Keratinocyte (primary cell): ENCODE results near the gene MAD1L1. TPM values are rescaled to one million over a fixed set of nuclear protein-coding genes. Genes with fewer than 3 reads are reported as not detected.

Source experiments
- DNase-seq: peaks from one replicate; pipeline ENCODE4 v3.0.0-alpha.2; 2011; ENCODE audit warnings: low read depth, missing footprints, low spot score
- FAIRE-seq: peaks from 2 replicates; lab custom pipeline; 2011; peaks lifted over from hg19 to GRCh38; lab: Jason Lieb, UNC
- H2AFZ ChIP-seq: 2 replicates; pipeline ENCODE4 v1.6.0; 2012; ENCODE audit warnings: low read length, control low read depth, inconsistent platforms; ENCODE audit not compliant: control insufficient read depth
- H3K27ac ChIP-seq: 2 replicates; pipeline ENCODE4 v1.5.1; 2011; ENCODE audit warnings: low read length; ENCODE audit not compliant: control insufficient read depth, insufficient read depth
- H3K27me3 ChIP-seq: 3 replicates; pipeline ENCODE4 v1.6.0; 2011; ENCODE audit warnings: low read length; ENCODE audit not compliant: control insufficient read depth, insufficient read depth; ENCODE audit errors: extremely low read depth
- H3K36me3 ChIP-seq, 2 experiments: 2 replicates in 1 of 2; 3 replicates in 1 of 2; pipeline ENCODE4 v1.5.1; 2011; ENCODE audit warnings: low read length in 2 of 2, mild to moderate bottlenecking in 1 of 2; ENCODE audit not compliant: control insufficient read depth in 2 of 2, insufficient read depth in 2 of 2; ENCODE audit errors: extremely low read depth in 1 of 2
- H3K4me1 ChIP-seq: 3 replicates; pipeline ENCODE4 v1.5.1; 2011; ENCODE audit warnings: low read length; ENCODE audit not compliant: control insufficient read depth, insufficient read depth; ENCODE audit errors: extremely low read depth
- H3K4me2 ChIP-seq: 3 replicates; pipeline ENCODE4 v1.6.0; 2011; ENCODE audit warnings: low read depth, low read length; ENCODE audit not compliant: control insufficient read depth, insufficient read depth; ENCODE audit errors: extremely low read depth
- H3K4me3 ChIP-seq, 3 experiments: fragments of 200-600 bp in 1 of 3; sonication (generic) in 1 of 3; 2 replicates in 2 of 3; 3 replicates in 1 of 3; pipeline ENCODE4 v1.5.1; 2011 to 2016; ENCODE audit warnings: low read length in 3 of 3, mild to moderate bottlenecking in 3 of 3, control low read depth in 2 of 3, inconsistent platforms in 1 of 3, low read depth in 1 of 3, mixed read lengths in 1 of 3, mixed run types in 1 of 3, moderate library complexity in 1 of 3; ENCODE audit not compliant: control insufficient read depth in 2 of 3, insufficient read depth in 2 of 3; ENCODE audit errors: extremely low read depth in 1 of 3
- H3K79me2 ChIP-seq: 2 replicates; pipeline ENCODE4 v1.6.0; 2012; ENCODE audit warnings: low read length; ENCODE audit not compliant: control insufficient read depth, insufficient read depth
- H3K9ac ChIP-seq: 3 replicates; pipeline ENCODE4 v1.6.0; 2011; ENCODE audit warnings: low read length; ENCODE audit not compliant: control insufficient read depth, insufficient read depth; ENCODE audit errors: extremely low read depth
- H3K9me1 ChIP-seq: 3 replicates; pipeline ENCODE4 v1.6.0; 2011; ENCODE audit warnings: low read length; ENCODE audit not compliant: control insufficient read depth, insufficient read depth; ENCODE audit errors: extremely low read depth
- H3K9me3 ChIP-seq: 2 replicates; pipeline ENCODE4 v1.5.1; 2012; ENCODE audit warnings: low read depth, low read length; ENCODE audit not compliant: control insufficient read depth
- H4K20me1 ChIP-seq: 3 replicates; pipeline ENCODE4 v1.6.0; 2011; ENCODE audit warnings: low read length; ENCODE audit not compliant: control insufficient read depth, insufficient read depth; ENCODE audit errors: extremely low read depth
- CTCF ChIP-seq, 3 experiments: IDR thresholded peaks in 1 of 3; conservative IDR thresholded peaks in 1 of 3; optimal IDR thresholded peaks in 1 of 3; 2 replicates in 2 of 3; 3 replicates in 1 of 3; pipeline versions ENCODE3 to v1.5.1; 2011; ENCODE audit warnings: low read length in 3 of 3, mild to moderate bottlenecking in 3 of 3, moderate library complexity in 2 of 3, control low read depth in 1 of 3, inconsistent platforms in 1 of 3; ENCODE audit not compliant: insufficient read depth in 2 of 3; ENCODE audit errors: extremely low read depth in 1 of 3
- EZH2 ChIP-seq: IDR thresholded peaks from one replicate; pipeline ENCODE4 v1.6.1; 2012; ENCODE audit warnings: inconsistent platforms, mild to moderate bottlenecking, low read length, moderate library complexity
- dilution Hi-C: fragments of 300-500 bp; cut with MboI; formaldehyde crosslinking; loops from one replicate; pipeline ENCODE4 v1.7.0; 2020; ENCODE audit warnings: low sequenced_read_pairs; ENCODE audit not compliant: extremely low pct_ligation_motif_present
- polyA plus RNA-seq, 5 experiments: library from polyadenylated mRNA; depleted of rRNA in 3 of 5; stranded (reverse) in 3 of 5; stranded (forward) in 1 of 5; unstranded in 1 of 5; fragments of >200 nt; gene quantifications; 1 replicate in 1 of 5; 2 replicates in 3 of 5; 3 replicates in 1 of 5; pipeline versions ENCODE4 v1.2.1 to v1.2.3, GENCODE V29; 2011 to 2012; ENCODE audit warnings: missing spikeins in 2 of 5, low read depth in 1 of 5, low replicate concordance in 1 of 5

The MAD1L1 gene
- polyA plus RNA-seq, 1 donor (not counting 4 experiments of a cell fraction or from before 2014, with no cell fraction given) = 18.0 TPM

DNA sequence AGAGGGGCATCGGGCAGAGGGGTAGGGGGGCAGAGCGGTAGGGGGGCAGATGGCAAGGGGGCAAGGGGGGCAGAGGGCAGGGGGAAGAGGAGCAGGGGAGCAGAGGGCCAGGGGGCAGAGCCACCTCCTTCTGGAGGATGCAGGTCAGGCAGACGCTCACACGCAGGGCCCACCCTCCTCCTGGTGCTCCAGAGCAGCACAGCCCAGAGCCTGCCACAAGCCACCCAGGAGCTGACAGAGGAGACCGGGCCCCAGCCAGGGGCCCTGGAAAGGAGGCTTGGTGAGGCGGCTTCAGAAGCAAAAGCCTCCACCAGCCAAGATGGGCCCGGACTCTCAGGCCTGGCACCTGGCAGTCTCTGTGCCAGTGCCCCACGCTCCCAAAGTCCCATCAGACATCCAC lies 13.1 kb downstream of the MAD1L1 start:
- TF ChIP-seq EZH2 (no peak), CTCF (optimal IDR thresholded peaks at IDR 0.05 in 1 of 3, IDR thresholded peaks at IDR 0.05 in 1 of 3, conservative IDR thresholded peaks at IDR 0.05 in 1 of 3; ENCODE audit: extremely low read depth in 1 of 3, insufficient read depth in 2 of 3, low read length in 3 of 3) (no peak)
- H3K27ac ChIP-seq = no peak overlapping the region
- peaks cover 9% of the 10 kb centered on the region for H3K4me1 ChIP-seq
- peaks cover 32% of the 10 kb centered on the region for H3K79me2 ChIP-seq
- no peaks in the 10 kb centered on the region for H3K9me1 ChIP-seq
- H2AFZ ChIP-seq = no peak overlapping the region
- FAIRE-seq (no peak), DNase-seq (no peak)
- no peak overlapping the region for H3K4me2 ChIP-seq
- H3K4me3 ChIP-seq = no peak overlapping the region
- no peaks in the 10 kb centered on the region for H3K27me3 ChIP-seq
- peaks cover 2% of the 10 kb centered on the region for H4K20me1 ChIP-seq
- H3K9ac ChIP-seq = no peak overlapping the region
- no peaks in the 10 kb centered on the region for H3K9me3 ChIP-seq
- dilution Hi-C loops = no loop called here
- H3K36me3 ChIP-seq = peaks cover 32 to 36% of the 10 kb centered on the region in 2 experiments

DNA sequence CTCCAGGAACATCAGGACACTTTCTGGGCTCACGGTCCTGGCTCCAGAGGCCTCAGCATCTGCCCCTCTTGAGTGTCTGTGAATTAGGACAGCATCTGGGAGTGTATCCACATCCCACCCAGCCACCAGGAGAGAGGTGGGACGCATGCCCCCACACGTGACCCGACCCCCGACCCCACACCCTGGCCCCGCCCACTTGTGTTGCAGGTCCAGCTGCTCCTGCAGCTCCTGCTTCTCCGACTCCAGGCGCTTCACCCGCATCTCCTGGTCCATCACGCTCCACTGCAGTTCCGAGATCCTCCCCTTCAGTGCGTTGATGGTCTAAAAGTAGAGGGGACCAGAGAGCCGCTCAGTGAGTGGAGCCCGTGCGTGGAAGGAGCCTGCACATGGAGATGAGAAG lies 13.6 kb downstream of the MAD1L1 start:
- Histone ChIP-seq H3K9ac (no peak overlapping the region), H3K27ac (no peak overlapping the region), H3K4me1 (peaks cover 4% of the 10 kb centered on the region), H3K79me2 (peaks cover 32% of the 10 kb centered on the region), H3K9me1 (no peaks in the 10 kb centered on the region), H3K4me3 (no peak overlapping the region), H2AFZ (no peak overlapping the region), H3K9me3 (no peaks in the 10 kb centered on the region), H3K36me3 (peaks cover 32 to 40% of the 10 kb centered on the region in 2 experiments), H4K20me1 (peaks cover 2% of the 10 kb centered on the region), H3K27me3 (no peaks in the 10 kb centered on the region), H3K4me2 (no peak overlapping the region)
- no peak for FAIRE-seq
- dilution Hi-C loops = no loop called here
- TF ChIP-seq EZH2 (no peak), CTCF (optimal IDR thresholded peaks at IDR 0.05 in 1 of 3, IDR thresholded peaks at IDR 0.05 in 1 of 3, conservative IDR thresholded peaks at IDR 0.05 in 1 of 3; ENCODE audit: extremely low read depth in 1 of 3, insufficient read depth in 2 of 3, low read length in 3 of 3) (no peak)
- DNase-seq = no peak
